HG03175 (cell line): ENCODE measurements around the gene MINPP1.
"Not testable (repeated sequence)": the region's sequence is repeated elsewhere in the genome, so short reads cannot be mapped to it uniquely, and the experiment has no call there.

Experiments
- ATAC-seq: cut with Tn5 transposase; IDR thresholded peaks from one replicate; pipeline ENCODE4 v1.9.1; 2021; ENCODE audit warnings: mild to moderate bottlenecking, moderate library complexity; ENCODE audit not compliant: unreplicated experiment

MINPP1 gene

DNA sequence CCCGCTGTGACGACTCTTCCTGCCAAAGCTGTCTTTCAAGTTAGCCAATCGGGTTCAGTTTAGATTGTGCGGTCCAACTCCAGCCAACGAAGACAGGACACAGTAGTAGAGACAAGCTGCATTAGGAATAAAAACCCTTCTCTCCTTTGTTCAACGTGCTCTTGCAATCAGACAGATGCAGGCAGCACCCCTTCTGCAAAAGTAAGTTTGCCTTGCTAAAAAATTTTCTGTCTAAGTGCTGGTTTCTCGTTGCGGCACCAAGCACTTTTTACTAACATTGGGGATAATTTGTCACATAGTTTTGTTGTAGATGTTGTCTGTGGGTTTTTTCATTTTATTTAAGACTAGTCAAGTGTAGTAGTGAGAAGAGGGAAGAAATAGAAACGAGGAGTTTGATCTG, 58.1 kb downstream of the MINPP1 start:
- ATAC-seq = no peak

DNA sequence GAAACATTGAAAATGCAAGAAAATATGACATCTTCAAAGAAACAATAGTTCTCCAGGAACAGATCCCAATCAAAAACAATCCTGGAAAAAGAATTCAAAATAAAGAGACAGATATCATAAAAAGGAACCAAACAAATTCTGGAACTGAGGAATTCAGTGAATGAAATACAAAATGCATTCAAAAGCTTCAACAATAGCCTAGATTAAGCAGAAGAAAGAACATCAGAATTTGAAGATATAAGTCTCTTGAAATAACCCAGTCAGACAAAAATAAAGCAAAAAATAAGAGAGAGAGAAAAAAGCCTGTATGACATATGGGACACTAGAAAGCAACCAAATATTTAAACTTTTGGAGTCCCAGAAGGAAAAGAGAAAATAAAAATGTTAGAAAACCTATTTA, 60.3 kb downstream of the MINPP1 start:
- ATAC-seq = no peak

GRCh38 chr10:87575851-87576250, 71.2 kb downstream of the MINPP1 start:
- no peak for ATAC-seq

GRCh38 chr10:87578160-87578841, 73.6 kb downstream of the MINPP1 start:
- ATAC-seq = no peak

- no peak for ATAC-seq
Observed at GRCh38 chr10:87578842-87579401, 74.2 kb downstream of the MINPP1 start.

- no peak for ATAC-seq
Observed at GRCh38 chr10:87579563-87579962, 74.9 kb downstream of the MINPP1 start.

- no peak for ATAC-seq
Observed at GRCh38 chr10:87580016-87580415, 75.3 kb downstream of the MINPP1 start.

GRCh38 chr10:87585565-87586514, 81.1 kb downstream of the MINPP1 start:
- no peak for ATAC-seq

- ATAC-seq = no peak
Observed at GRCh38 chr10:87589645-87590051, 85.0 kb downstream of the MINPP1 start.

- ATAC-seq = no peak
Observed at GRCh38 chr10:87590705-87591588, 86.3 kb downstream of the MINPP1 start.

GRCh38 chr10:87591589-87591886, 86.8 kb downstream of the MINPP1 start:
- no peak for ATAC-seq

- ATAC-seq = not testable (repeated sequence)
Observed at GRCh38 chr10:87592920-87593319, 88.2 kb downstream of the MINPP1 start.

DNA sequence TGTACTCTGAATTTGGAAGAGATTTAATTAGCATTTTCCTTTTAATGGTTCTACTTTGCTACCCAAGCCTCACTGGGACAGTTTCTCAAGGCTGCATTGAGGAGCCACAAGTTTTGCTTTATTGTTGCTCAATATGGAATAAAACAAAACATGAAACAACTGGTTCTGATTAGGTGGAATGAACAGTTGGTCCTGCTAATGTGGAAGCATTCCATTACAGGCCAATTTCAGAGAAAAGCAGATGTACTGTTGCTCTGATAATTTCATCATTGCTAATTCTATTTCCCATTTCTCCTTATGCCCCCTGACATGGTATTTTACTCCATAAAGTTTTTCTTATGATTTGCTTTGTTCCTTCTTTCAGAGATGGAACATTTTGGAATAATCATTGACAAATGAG, 89.0 kb downstream of the MINPP1 start:
- no peak for ATAC-seq

DNA sequence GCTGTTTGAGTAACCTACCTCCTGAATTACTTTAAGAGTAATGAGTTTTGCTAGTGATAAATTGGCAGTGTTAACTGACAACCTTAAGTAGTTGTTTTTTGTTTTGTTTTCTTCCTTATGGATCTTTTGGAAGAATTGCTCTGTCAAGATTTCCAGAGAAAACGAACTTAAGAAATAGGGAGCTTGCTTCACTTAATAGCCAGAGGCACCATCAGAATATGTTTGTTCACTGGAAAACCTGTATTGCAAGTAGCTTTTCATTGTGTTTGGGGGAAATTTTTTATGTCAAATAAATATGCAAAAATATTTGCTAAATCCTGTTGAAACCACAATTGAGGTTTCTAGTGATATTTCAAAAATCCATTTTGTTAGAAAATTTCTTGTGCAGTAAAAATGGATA, 89.5 kb downstream of the MINPP1 start:
- no peak for ATAC-seq

- no peak for ATAC-seq
Observed at GRCh38 chr10:87594864-87595263, 90.2 kb downstream of the MINPP1 start.

- no peak for ATAC-seq
Observed at GRCh38 chr10:87596351-87596750, 91.7 kb downstream of the MINPP1 start.

DNA sequence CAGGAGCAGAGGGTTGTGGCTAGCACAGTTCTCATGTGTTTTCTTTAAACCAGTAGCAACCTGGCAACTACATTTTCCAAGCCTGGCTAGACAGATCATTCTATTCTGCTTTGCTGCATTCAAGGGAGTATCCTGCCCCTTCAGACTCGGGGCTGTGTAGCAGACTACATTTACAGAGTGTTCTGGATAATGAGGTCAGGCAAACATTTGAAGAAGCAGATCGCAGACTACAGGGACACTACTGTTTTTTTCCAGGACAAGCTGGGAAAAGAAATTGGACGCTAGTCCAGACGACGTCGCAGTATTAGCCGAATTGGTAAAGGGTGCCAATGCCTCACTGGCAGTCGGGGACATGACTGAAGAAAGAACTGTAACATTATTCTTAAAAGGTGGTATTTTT, 94.0 kb downstream of the MINPP1 start:
- no peak for ATAC-seq

- no peak for ATAC-seq
Observed at GRCh38 chr10:87600581-87600980, 95.9 kb downstream of the MINPP1 start.
